Measurements from ENCODE around the gene RNF145.
"Not testable (repeated sequence)": the region's sequence is repeated elsewhere in the genome, so short reads cannot be mapped to it uniquely, and the experiment has no call there.

The RNF145 gene

GRCh38 chr5:159155960-159156359 lies 53.4 kb downstream of the RNF145 start:
- no peak for DNase-seq

GRCh38 chr5:159152876-159153275 lies 56.5 kb downstream of the RNF145 start:
- DNase-seq = no peak

- no peak for DNase-seq
Measured at GRCh38 chr5:159149085-159149484, 60.3 kb downstream of the RNF145 start.

- DNase-seq = no peak
Measured at GRCh38 chr5:159147976-159148375, 61.4 kb downstream of the RNF145 start.

GRCh38 chr5:159146839-159147238 lies 62.5 kb downstream of the RNF145 start:
- DNase-seq = no peak

- not testable (repeated sequence) for DNase-seq
Measured at GRCh38 chr5:159145160-159145559, 64.2 kb downstream of the RNF145 start.

GRCh38 chr5:159139802-159140201 lies 69.6 kb downstream of the RNF145 start:
- DNase-seq = no peak

- DNase-seq = no peak
Measured at GRCh38 chr5:159135896-159136531, 73.3 kb downstream of the RNF145 start.

- peak; percentile 58 for DNase-seq
Measured at GRCh38 chr5:159133041-159133741, 76.2 kb downstream of the RNF145 start.

- DNase-seq = no peak
Measured at GRCh38 chr5:159132429-159133040, 76.8 kb downstream of the RNF145 start.

- no peak for DNase-seq
Measured at GRCh38 chr5:159131951-159132350, 77.4 kb downstream of the RNF145 start.

- DNase-seq = no peak
Measured at GRCh38 chr5:159130871-159131270, 78.5 kb downstream of the RNF145 start.

- DNase-seq = no peak
Measured at GRCh38 chr5:159128070-159128541, 81.2 kb downstream of the RNF145 start.

- no peak for DNase-seq
Measured at GRCh38 chr5:159123700-159124099, 85.7 kb downstream of the RNF145 start.

GRCh38 chr5:159123189-159123588 lies 86.2 kb downstream of the RNF145 start:
- no peak for DNase-seq

- DNase-seq = no peak
Measured at GRCh38 chr5:159121061-159121460, 88.3 kb downstream of the RNF145 start.

GRCh38 chr5:159120446-159120845 lies 88.9 kb downstream of the RNF145 start:
- DNase-seq = peak; percentile 64

GRCh38 chr5:159119842-159120241 lies 89.5 kb downstream of the RNF145 start:
- DNase-seq = not testable (repeated sequence)

GRCh38 chr5:159118958-159119659 lies 90.2 kb downstream of the RNF145 start:
- DNase-seq = not testable (repeated sequence)

GRCh38 chr5:159113405-159113804 lies 95.9 kb downstream of the RNF145 start:
- no peak for DNase-seq

- no peak for DNase-seq
Measured at GRCh38 chr5:159112436-159112835, 96.9 kb downstream of the RNF145 start.

All from CD4-positive, alpha-beta T cell treated with Interleukin-17A for 1 hour (primary cell).